HG02642 (cell line): ENCODE data around the gene CBX6.
"Not testable (repeated sequence)": the region's sequence is repeated elsewhere in the genome, so short reads cannot be mapped to it uniquely, and the experiment has no call there.

Experiments used
- ATAC-seq: cut with Tn5 transposase; IDR thresholded peaks from one replicate; pipeline ENCODE4 v1.9.1; 2021; ENCODE audit warnings: mild to moderate bottlenecking; ENCODE audit not compliant: unreplicated experiment, poor library complexity

The CBX6 gene

GRCh38 chr22:38872172-38872830, at the start of gene CBX6:
Gene CBX6, minus strand, starts transcription at chr22:38872216. Its CDS starts 26 bp downstream, at chr22:38872190.
- peak; percentile 81 for ATAC-seq

- no peak for ATAC-seq
These were observed 49.8 kb upstream of the CBX6 start for GRCh38 chr22:38921806-38922205.

GRCh38 chr22:38921120-38921519, 49.1 kb upstream of the CBX6 start:
- ATAC-seq = no peak

- no peak for ATAC-seq
These were observed 47.7 kb upstream of the CBX6 start for GRCh38 chr22:38919631-38920190.

- ATAC-seq = no peak
These were observed 39.4 kb upstream of the CBX6 start for GRCh38 chr22:38911434-38911833.

GRCh38 chr22:38907767-38908166, 35.8 kb upstream of the CBX6 start:
- ATAC-seq = no peak

- ATAC-seq = no peak
These were observed 34.0 kb upstream of the CBX6 start for GRCh38 chr22:38906052-38906451.

GRCh38 chr22:38904052-38904617, 32.1 kb upstream of the CBX6 start:
- not testable (repeated sequence) for ATAC-seq

GRCh38 chr22:38901111-38901641, 29.2 kb upstream of the CBX6 start:
- no peak for ATAC-seq

GRCh38 chr22:38900677-38901076, 28.7 kb upstream of the CBX6 start:
- no peak for ATAC-seq

- no peak for ATAC-seq
These were observed 19.2 kb upstream of the CBX6 start for GRCh38 chr22:38891256-38891655.

GRCh38 chr22:38890377-38890776, 18.4 kb upstream of the CBX6 start:
- ATAC-seq = no peak

- no peak for ATAC-seq
These were observed 14.3 kb upstream of the CBX6 start for GRCh38 chr22:38886333-38886732.

GRCh38 chr22:38882972-38883622, 11.1 kb upstream of the CBX6 start:
- ATAC-seq = no peak

GRCh38 chr22:38881997-38882879, 10.2 kb upstream of the CBX6 start:
- ATAC-seq = no peak

GRCh38 chr22:38881464-38881871, 9.5 kb upstream of the CBX6 start:
- ATAC-seq = no peak

- ATAC-seq = no peak
These were observed 7.9 kb upstream of the CBX6 start for GRCh38 chr22:38879961-38880360.

- no peak for ATAC-seq
These were observed 7.2 kb upstream of the CBX6 start for GRCh38 chr22:38879108-38879729.

GRCh38 chr22:38878001-38878400, 6.0 kb upstream of the CBX6 start:
- ATAC-seq = no peak
